A549 (cell line): ENCODE data around the gene GRIP2. TPM values are rescaled to one million over a fixed set of nuclear protein-coding genes. Genes with fewer than 3 reads are reported as not detected.

ENCODE experiments used
- ATAC-seq, 2 experiments: fragments of 200-7000 bp in 1 of 2; fragments of >200 bp in 1 of 2; cut with Nextera tagmentation in 1 of 2; cut with Tn5 transposase in 1 of 2; 3 replicates each; pipeline versions ENCODE4 v1.8.0 to v1.9.1; 2018 to 2020; ENCODE audit warnings: mild to moderate bottlenecking in 1 of 2, moderate library complexity in 1 of 2
- CTCF ChIA-PET: fragments of 300-600 bp; sonication (Branson Sonifier 250); formaldehyde crosslinking; extraction: SDS; loops from one replicate; lab custom pipeline; 2021; ENCODE audit warnings: antibody characterized with exemption, inconsistent platforms; lab: Yijun Ruan, JAX
- POLR2A ChIA-PET: fragments of 350-600 bp; formaldehyde crosslinking; extraction: SDS; loops from one replicate; lab custom pipeline; 2021; ENCODE audit warnings: antibody characterized with exemption, inconsistent platforms; lab: Yijun Ruan, JAX
- DNase-seq, 2 experiments: peaks; one replicate each; pipeline versions ENCODE4 v3.0.0 to v3.0.0-alpha.2; 2011 to 2016; ENCODE audit warnings: low read depth in 1 of 2, low spot score in 1 of 2
- FAIRE-seq: peaks from 2 replicates; lab custom pipeline; 2011; peaks lifted over from hg19 to GRCh38; lab: Jason Lieb, UNC
- H3K27ac ChIP-seq, 2 experiments: fragments of >200 bp; sonication (Bioruptor Twin); formaldehyde crosslinking; 3 replicates each; pipeline ENCODE4 v1.5.1; 2016 to 2017
- H3K4me1 ChIP-seq: fragments of >200 bp; sonication (Bioruptor Twin); formaldehyde crosslinking; 3 replicates; pipeline ENCODE4 v1.6.1; 2016
- H3K4me2 ChIP-seq: fragments of >200 bp; sonication (Bioruptor Twin); formaldehyde crosslinking; 3 replicates; pipeline ENCODE4 v1.6.1; 2016
- H3K4me3 ChIP-seq: fragments of >200 bp; sonication (Bioruptor Twin); formaldehyde crosslinking; 3 replicates; pipeline ENCODE4 v1.5.1; 2016
- H3K9me3 ChIP-seq: fragments of >200 bp; sonication (Bioruptor Twin); formaldehyde crosslinking; 3 replicates; pipeline ENCODE4 v1.6.1; 2016
- CBX8 ChIP-seq: fragments of 200-600 bp; sonication (generic); IDR thresholded peaks from 2 replicates; pipeline ENCODE4 v1.6.1; 2016
- CEBPB ChIP-seq, 2 experiments: fragments of >200 bp in 1 of 2; sonication (Bioruptor Twin) in 1 of 2; formaldehyde crosslinking in 1 of 2; IDR thresholded peaks; 2 replicates each; pipeline ENCODE4 v1.6.1; 2012 to 2016
- EHMT2 ChIP-seq: fragments of 200-600 bp; sonication (generic); IDR thresholded peaks from 2 replicates; pipeline ENCODE4 v1.6.1; 2016; ENCODE audit warnings: antibody characterized with exemption, low read depth, mild to moderate bottlenecking, moderate library complexity
- EP300 ChIP-seq, 2 experiments: fragments of >200 bp; sonication (Bioruptor Twin); formaldehyde crosslinking; IDR thresholded peaks; 2 replicates in 1 of 2; 3 replicates in 1 of 2; pipeline ENCODE4 v1.6.1; 2016 to 2017
- FOSB ChIP-seq: fragments of 250-450 bp; sonication (Bioruptor Pico); IDR thresholded peaks from 2 replicates; pipeline ENCODE4 v1.5.0; 2020; ENCODE audit warnings: mild to moderate bottlenecking, moderate library complexity
- FOXS1 ChIP-seq: fragments of 250-450 bp; sonication (Bioruptor Pico); IDR thresholded peaks from 2 replicates; pipeline ENCODE4 v1.5.0; 2020; ENCODE audit warnings: mild to moderate bottlenecking, moderate library complexity
- HOXA7 ChIP-seq: fragments of 250-450 bp; sonication (Bioruptor Pico); IDR thresholded peaks from 2 replicates; pipeline ENCODE4 v1.5.0; 2020; ENCODE audit warnings: mild to moderate bottlenecking, moderate library complexity
- HOXB13 ChIP-seq: fragments of 250-450 bp; sonication (Bioruptor Pico); IDR thresholded peaks from 2 replicates; pipeline ENCODE4 v1.5.0; 2020; ENCODE audit warnings: low read depth, mild to moderate bottlenecking, moderate library complexity
- HOXB5 ChIP-seq: fragments of 250-450 bp; sonication (Bioruptor Pico); IDR thresholded peaks from 2 replicates; pipeline ENCODE4 v1.5.0; 2020; ENCODE audit warnings: mild to moderate bottlenecking, moderate library complexity
- KDM1A ChIP-seq: fragments of 200-600 bp; sonication (generic); IDR thresholded peaks from 2 replicates; pipeline ENCODE4 v1.6.1; 2016; ENCODE audit warnings: low read depth, mild to moderate bottlenecking
- POLR2A ChIP-seq: IDR thresholded peaks from 2 replicates; pipeline ENCODE4 v1.6.1; 2012; ENCODE audit warnings: mild to moderate bottlenecking, low read length
- RAD21 ChIP-seq, 2 experiments: fragments of >200 bp in 1 of 2; sonication (Bioruptor Twin) in 1 of 2; formaldehyde crosslinking in 1 of 2; IDR thresholded peaks in 1 of 2; conservative IDR thresholded peaks in 1 of 2; 2 replicates in 1 of 2; 3 replicates in 1 of 2; pipeline ENCODE4 v1.6.1; 2012 to 2018; ENCODE audit warnings: inconsistent platforms in 1 of 2
- RARB ChIP-seq: fragments of 250-450 bp; sonication (Bioruptor Pico); IDR thresholded peaks from 2 replicates; pipeline ENCODE4 v1.8.0; 2021; ENCODE audit warnings: mild to moderate bottlenecking, moderate library complexity
- RFX5 ChIP-seq: fragments of 450-650 bp; IDR thresholded peaks from 2 replicates; pipeline ENCODE4 v1.7.1; 2014; ENCODE audit warnings: antibody characterized with exemption, mild to moderate bottlenecking, moderate library complexity
- RNF2 ChIP-seq: fragments of 200-600 bp; sonication (generic); IDR thresholded peaks from 2 replicates; pipeline ENCODE4 v1.6.1; 2016; ENCODE audit warnings: low read depth, mild to moderate bottlenecking, antibody characterized with exemption, moderate library complexity, borderline replicate concordance
- TP53 ChIP-seq: fragments of 250-450 bp; sonication (Bioruptor Pico); IDR thresholded peaks from 2 replicates; pipeline ENCODE4 v1.5.0; 2021; ENCODE audit warnings: mild to moderate bottlenecking, moderate library complexity
- ZSCAN20 ChIP-seq: fragments of 250-450 bp; sonication (Bioruptor Pico); IDR thresholded peaks from 2 replicates; pipeline ENCODE4 v1.8.0; 2022; ENCODE audit warnings: mild to moderate bottlenecking, moderate library complexity
- WGBS: methylation state at CpG from one replicate; pipeline ENCODE4 v1.1.6; 2017; ENCODE audit errors: missing lambda C conversion rate; 5-methylcytosine and 5-hydroxymethylcytosine counted together
- polyA plus RNA-seq, 4 experiments: library from polyadenylated mRNA; depleted of rRNA in 3 of 4; stranded (reverse); fragments of >200 nt; fragmentation: RNase III in 1 of 4; extraction: RNeasy Plus Mini Kit Qiagen cat#74134 plus additional on column Dnase treatment in 1 of 4; gene quantifications; 2 replicates in 3 of 4; 3 replicates in 1 of 4; pipeline ENCODE4 v1.2.3, GENCODE V29; 2011 to 2017
- TF ChIP-seq, protein P1 (sequence below): fragments of 250-450 bp; sonication (Bioruptor Pico); IDR thresholded peaks from 2 replicates; pipeline ENCODE4 v1.5.0; 2020; ENCODE audit warnings: low read depth, mild to moderate bottlenecking, moderate library complexity
- TF ChIP-seq, protein P2 (sequence below): fragments of 150-350 bp; IDR thresholded peaks from 2 replicates; pipeline ENCODE4 v1.6.1; 2014; ENCODE audit warnings: low read depth, mild to moderate bottlenecking, low read length
- TF ChIP-seq, protein P3 (sequence below): fragments of >200 bp; sonication (Bioruptor Twin); formaldehyde crosslinking; IDR thresholded peaks from 2 replicates; pipeline ENCODE4 v1.6.1; 2016
- TF ChIP-seq, protein P4 (sequence below): fragments of >200 bp; sonication (Bioruptor Twin); formaldehyde crosslinking; IDR thresholded peaks from 3 replicates; pipeline ENCODE4 v1.5.1; 2016

GRIP2 gene
- polyA plus RNA-seq, 2 of the 4 experiments (the other 2 are of a cell fraction), result 0.56 to 1.6 TPM

DNA sequence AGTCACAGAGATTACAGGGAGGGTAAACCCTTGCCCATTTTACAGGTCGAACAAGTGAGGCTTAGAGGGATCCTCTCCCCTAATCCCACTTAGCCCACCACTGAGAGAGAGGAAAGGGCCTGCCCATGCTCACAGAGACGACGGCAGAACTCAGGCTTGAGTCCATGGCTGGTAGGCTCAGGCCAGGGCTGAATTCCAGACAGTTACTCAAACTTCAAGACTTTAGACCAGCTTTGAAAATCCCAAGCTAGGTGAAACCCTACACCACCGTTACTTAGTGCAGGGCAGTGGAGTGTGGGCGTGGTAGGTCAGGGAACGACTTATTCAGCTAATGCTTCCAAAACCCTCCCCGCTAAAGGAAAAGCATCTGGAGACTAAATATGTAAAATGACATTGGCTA, 16.4 kb downstream of the GRIP2 start:
- POLR2A ChIA-PET, result no interaction called here
- DNase-seq (no peak), FAIRE-seq (no peak)

DNA sequence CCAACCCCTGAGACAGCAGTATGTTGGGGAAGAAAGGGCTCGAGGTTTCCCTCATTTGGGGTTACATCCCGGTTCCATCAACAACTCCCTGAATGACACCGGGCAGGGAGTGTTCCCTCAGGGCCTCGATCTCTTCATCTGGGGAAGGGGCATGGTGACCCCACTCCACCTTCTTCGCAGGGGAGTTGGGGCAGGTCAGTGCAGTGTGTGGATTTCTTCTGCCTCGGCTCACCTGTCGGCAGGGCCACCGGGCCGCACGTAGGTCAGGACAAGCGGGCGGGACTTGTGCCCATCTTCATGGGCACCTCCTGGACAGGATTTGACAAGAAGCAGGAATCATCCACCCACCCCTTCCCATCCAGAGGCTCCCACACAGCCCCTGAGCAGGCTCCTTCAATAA, 17.4 kb downstream of the GRIP2 start:
- TF ChIP-seq TP53 (CRISPR knock-in tag) (no peak), HOXB5 (no peak), FOXS1 (CRISPR knock-in tag) (no peak), POLR2A (no peak), EP300 (IDR thresholded peaks at IDR 0.05) (no peak), RARB (CRISPR knock-in tag) (no peak), KDM1A (no peak), ZSCAN20 (no peak), HOXB13 (CRISPR knock-in tag) (no peak), RAD21 (conservative IDR thresholded peaks at IDR 0.05 in 1 of 2, IDR thresholded peaks at IDR 0.05 in 1 of 2) (no peak), FOSB (CRISPR knock-in tag) (no peak), HOXA7 (no peak)
- TF ChIP-seq, protein P1, sequence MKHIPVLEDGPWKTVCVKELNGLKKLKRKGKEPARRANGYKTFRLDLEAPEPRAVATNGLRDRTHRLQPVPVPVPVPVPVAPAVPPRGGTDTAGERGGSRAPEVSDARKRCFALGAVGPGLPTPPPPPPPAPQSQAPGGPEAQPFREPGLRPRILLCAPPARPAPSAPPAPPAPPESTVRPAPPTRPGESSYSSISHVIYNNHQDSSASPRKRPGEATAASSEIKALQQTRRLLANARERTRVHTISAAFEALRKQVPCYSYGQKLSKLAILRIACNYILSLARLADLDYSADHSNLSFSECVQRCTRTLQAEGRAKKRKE (CRISPR knock-in tag), result no peak
- TF ChIP-seq, protein P2, sequence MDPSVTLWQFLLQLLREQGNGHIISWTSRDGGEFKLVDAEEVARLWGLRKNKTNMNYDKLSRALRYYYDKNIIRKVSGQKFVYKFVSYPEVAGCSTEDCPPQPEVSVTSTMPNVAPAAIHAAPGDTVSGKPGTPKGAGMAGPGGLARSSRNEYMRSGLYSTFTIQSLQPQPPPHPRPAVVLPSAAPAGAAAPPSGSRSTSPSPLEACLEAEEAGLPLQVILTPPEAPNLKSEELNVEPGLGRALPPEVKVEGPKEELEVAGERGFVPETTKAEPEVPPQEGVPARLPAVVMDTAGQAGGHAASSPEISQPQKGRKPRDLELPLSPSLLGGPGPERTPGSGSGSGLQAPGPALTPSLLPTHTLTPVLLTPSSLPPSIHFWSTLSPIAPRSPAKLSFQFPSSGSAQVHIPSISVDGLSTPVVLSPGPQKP, result no peak

More for the DNA sequence above, 16.4 kb downstream of the GRIP2 start:
- no peaks in the 10 kb centered on the region for H3K4me1 ChIP-seq
- no peaks in the 10 kb centered on the region for H3K9me3 ChIP-seq
- ATAC-seq, result no peak
- TF ChIP-seq, protein P3, sequence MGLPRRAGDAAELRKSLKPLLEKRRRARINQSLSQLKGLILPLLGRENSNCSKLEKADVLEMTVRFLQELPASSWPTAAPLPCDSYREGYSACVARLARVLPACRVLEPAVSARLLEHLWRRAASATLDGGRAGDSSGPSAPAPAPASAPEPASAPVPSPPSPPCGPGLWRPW, result no peak
- CTCF ChIA-PET, result interaction anchor here (1.0 to 2.2 kb wide), 5 partner anchors 9 to 263 kb away, joined by 3 to 11 read pairs (median 5); no protein-coding TSS in a partner anchor
- H3K27ac ChIP-seq, result no peak overlapping the region
- H3K4me2 ChIP-seq, result no peak overlapping the region
- WGBS, result 68% methylated on average over 7 of the region's 7 CpGs
- H3K4me3 ChIP-seq, result no peak overlapping the region

DNA sequence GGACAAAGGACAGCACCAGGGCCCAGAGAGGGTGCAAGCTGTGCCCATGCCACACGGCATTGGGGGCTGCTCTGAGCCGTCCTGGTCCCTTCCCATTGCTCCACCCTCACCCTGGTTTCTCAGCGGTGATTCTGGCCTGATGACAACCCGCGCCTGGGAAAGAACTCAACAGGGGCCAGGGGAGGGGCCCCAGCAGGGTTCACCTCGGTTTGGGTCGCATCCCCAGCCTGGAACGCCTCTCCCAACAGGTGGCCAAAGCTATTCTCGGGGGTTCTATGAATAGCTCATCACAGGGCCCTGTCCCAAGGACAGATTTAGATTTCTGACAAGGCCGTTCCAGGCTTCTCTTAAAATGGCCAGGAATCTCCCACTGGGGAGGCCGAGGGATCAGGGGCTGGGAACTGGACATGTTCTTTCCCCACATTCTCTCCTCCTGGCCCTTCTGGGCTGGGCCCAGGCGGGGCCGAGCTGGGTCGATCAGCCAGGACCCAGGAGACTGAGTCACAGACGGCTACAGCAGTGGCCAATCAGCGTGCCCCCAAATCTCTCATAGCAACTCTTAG, 17.9 kb downstream of the GRIP2 start:
- H3K4me1 ChIP-seq, result no peaks in the 10 kb centered on the region
- CTCF ChIA-PET, result interaction anchor here (1.7 to 7.0 kb wide), 2 partner anchors 11 to 13 kb away, joined by 5 to 58 read pairs; no protein-coding TSS in a partner anchor
- no peak for DNase-seq
- H3K9me3 ChIP-seq, result no peaks in the 10 kb centered on the region
- no peak for FAIRE-seq
- H3K4me2 ChIP-seq, result no peak overlapping the region
- POLR2A ChIA-PET, result no interaction called here
- no peak for ATAC-seq
- 72% methylated on average over 14 of the region's 16 CpGs for WGBS
- H3K27ac ChIP-seq, result no peak overlapping the region
- H3K4me3 ChIP-seq, result no peak overlapping the region
- TF ChIP-seq, protein P4, sequence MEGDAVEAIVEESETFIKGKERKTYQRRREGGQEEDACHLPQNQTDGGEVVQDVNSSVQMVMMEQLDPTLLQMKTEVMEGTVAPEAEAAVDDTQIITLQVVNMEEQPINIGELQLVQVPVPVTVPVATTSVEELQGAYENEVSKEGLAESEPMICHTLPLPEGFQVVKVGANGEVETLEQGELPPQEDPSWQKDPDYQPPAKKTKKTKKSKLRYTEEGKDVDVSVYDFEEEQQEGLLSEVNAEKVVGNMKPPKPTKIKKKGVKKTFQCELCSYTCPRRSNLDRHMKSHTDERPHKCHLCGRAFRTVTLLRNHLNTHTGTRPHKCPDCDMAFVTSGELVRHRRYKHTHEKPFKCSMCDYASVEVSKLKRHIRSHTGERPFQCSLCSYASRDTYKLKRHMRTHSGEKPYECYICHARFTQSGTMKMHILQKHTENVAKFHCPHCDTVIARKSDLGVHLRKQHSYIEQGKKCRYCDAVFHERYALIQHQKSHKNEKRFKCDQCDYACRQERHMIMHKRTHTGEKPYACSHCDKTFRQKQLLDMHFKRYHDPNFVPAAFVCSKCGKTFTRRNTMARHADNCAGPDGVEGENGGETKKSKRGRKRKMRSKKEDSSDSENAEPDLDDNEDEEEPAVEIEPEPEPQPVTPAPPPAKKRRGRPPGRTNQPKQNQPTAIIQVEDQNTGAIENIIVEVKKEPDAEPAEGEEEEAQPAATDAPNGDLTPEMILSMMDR, result no peak
- no peak for TF ChIP-seq RNF2
- TF ChIP-seq EHMT2, result no peak
- no peak for TF ChIP-seq HOXA7
- TF ChIP-seq FOSB (CRISPR knock-in tag), result no peak
- TF ChIP-seq HOXB13 (CRISPR knock-in tag), result no peak
- no peak for TF ChIP-seq RFX5
- TF ChIP-seq CEBPB (IDR thresholded peaks at IDR 0.05), result no peak
- no peak for TF ChIP-seq CBX8

More for the DNA sequence above, 17.4 kb downstream of the GRIP2 start:
- FAIRE-seq (no peak), DNase-seq (no peak), ATAC-seq (no peak)
- POLR2A ChIA-PET, result no interaction called here
- H3K4me3 ChIP-seq, result no peak overlapping the region
- no peak overlapping the region for H3K27ac ChIP-seq
- H3K4me2 ChIP-seq, result no peak overlapping the region
- WGBS, result 75% methylated on average over 11 of the region's 12 CpGs
- no peaks in the 10 kb centered on the region for H3K9me3 ChIP-seq
- CTCF ChIA-PET, result interaction anchor here (1.0 to 7.0 kb wide), 5 partner anchors 10 to 262 kb away, joined by 4 to 58 read pairs (median 6); no protein-coding TSS in a partner anchor
- H3K4me1 ChIP-seq, result no peaks in the 10 kb centered on the region
